OCI-LY3 (cell line): Measurements from ENCODE around the gene FAM53B.

ENCODE experiments used
- H2AFZ ChIP-seq: fragments of 200-600, 300-600 bp; shearing (Covaris generic); 2 replicates; pipeline ENCODE4 v1.6.0; 2014; ENCODE audit warnings: antibody characterized with exemption, low read depth, low read length
- H3K27ac ChIP-seq: fragments of 200-600, 300-600 bp; sonication (generic); 2 replicates; pipeline ENCODE4 v1.5.1; 2014; ENCODE audit warnings: mild to moderate bottlenecking, low read length, moderate library complexity, mixed read lengths
- H3K27me3 ChIP-seq: fragments of 200-600, 300-600 bp; sonication (generic); 2 replicates; pipeline ENCODE4 v1.6.1; 2014; ENCODE audit warnings: low read depth, low read length, mixed read lengths
- H3K36me3 ChIP-seq: fragments of 200-600, 300-600 bp; sonication (generic); replicated peaks from 2 replicates; pipeline ENCODE3; 2014; ENCODE audit warnings: low read depth, low read length, mixed read lengths
- H3K4me1 ChIP-seq: fragments of 300-600, 200-600 bp; sonication (generic); 2 replicates; pipeline ENCODE4 v1.6.1; 2014; ENCODE audit warnings: low read length, mixed read lengths
- H3K4me2 ChIP-seq: fragments of 200-600, 300-600 bp; sonication (generic); 2 replicates; pipeline ENCODE4 v1.6.1; 2014; ENCODE audit warnings: low read length, mixed read lengths
- H3K4me3 ChIP-seq: fragments of 300-600, 200-600 bp; sonication (generic); 2 replicates; pipeline ENCODE4 v1.5.1; 2014; ENCODE audit warnings: antibody characterized with exemption, mild to moderate bottlenecking, low read length, moderate library complexity
- H3K79me2 ChIP-seq: fragments of 300-600, 200-600 bp; shearing (Covaris generic); 2 replicates; pipeline ENCODE4 v1.6.1; 2014; ENCODE audit warnings: mild to moderate bottlenecking, low read length, mixed read lengths
- H3K9ac ChIP-seq: fragments of 300-600, 200-600 bp; shearing (Covaris generic); 2 replicates; pipeline ENCODE4 v1.6.0; 2014; ENCODE audit warnings: mild to moderate bottlenecking, low read length, moderate library complexity
- H3K9me3 ChIP-seq: fragments of 200-600, 300-600 bp; shearing (Covaris generic); 2 replicates; pipeline ENCODE4 v1.6.1; 2014; ENCODE audit warnings: low read length, mixed read lengths; ENCODE audit not compliant: insufficient read depth
- H4K20me1 ChIP-seq: fragments of 200-600, 300-600 bp; sonication (generic); 2 replicates; pipeline ENCODE4 v1.6.1; 2016; ENCODE audit warnings: low read length, mixed read lengths; ENCODE audit not compliant: insufficient read depth
- CTCF ChIP-seq: fragments of 200-600, 300-600 bp; sonication (generic); IDR thresholded peaks from 2 replicates; pipeline ENCODE4 v1.5.1; 2014; ENCODE audit warnings: antibody characterized with exemption, low read length, low read depth
- EZH2phosphoT487 ChIP-seq: fragments of 200-600 bp; shearing (Covaris generic); IDR thresholded peaks from 2 replicates; pipeline ENCODE4 v1.6.1; 2018; ENCODE audit warnings: antibody characterized with exemption, mixed run types, low read depth

Gene FAM53B

GRCh38 chr10:124768791-124769190 is 24.6 kb upstream of the FAM53B start:
- Histone ChIP-seq H3K9me3 (no peaks in the 10 kb centered on the region), H2AFZ (no peak overlapping the region), H3K9ac (no peak overlapping the region), H3K4me2 (no peak overlapping the region), H3K27ac (no peak overlapping the region), H3K36me3 (peaks cover 4% of the 10 kb centered on the region), H3K4me3 (no peak overlapping the region), H3K4me1 (no peaks in the 10 kb centered on the region), H3K79me2 (no peaks in the 10 kb centered on the region), H4K20me1 (no peaks in the 10 kb centered on the region), H3K27me3 (no peaks in the 10 kb centered on the region)
- TF ChIP-seq EZH2phosphoT487 (no peak), CTCF (no peak)

GRCh38 chr10:124765256-124765655 is 21.1 kb upstream of the FAM53B start:
- H3K4me2 ChIP-seq, result no peak overlapping the region
- TF ChIP-seq EZH2phosphoT487 (no peak), CTCF (no peak)
- H3K27me3 ChIP-seq, result no peaks in the 10 kb centered on the region
- no peaks in the 10 kb centered on the region for H4K20me1 ChIP-seq
- H3K4me1 ChIP-seq, result no peaks in the 10 kb centered on the region
- H3K36me3 ChIP-seq, result peaks cover 9% of the 10 kb centered on the region
- H3K79me2 ChIP-seq, result no peaks in the 10 kb centered on the region
- H3K4me3 ChIP-seq, result no peak overlapping the region
- H3K9me3 ChIP-seq, result no peaks in the 10 kb centered on the region
- H3K27ac ChIP-seq, result no peak overlapping the region
- no peak overlapping the region for H2AFZ ChIP-seq
- H3K9ac ChIP-seq, result no peak overlapping the region

DNA sequence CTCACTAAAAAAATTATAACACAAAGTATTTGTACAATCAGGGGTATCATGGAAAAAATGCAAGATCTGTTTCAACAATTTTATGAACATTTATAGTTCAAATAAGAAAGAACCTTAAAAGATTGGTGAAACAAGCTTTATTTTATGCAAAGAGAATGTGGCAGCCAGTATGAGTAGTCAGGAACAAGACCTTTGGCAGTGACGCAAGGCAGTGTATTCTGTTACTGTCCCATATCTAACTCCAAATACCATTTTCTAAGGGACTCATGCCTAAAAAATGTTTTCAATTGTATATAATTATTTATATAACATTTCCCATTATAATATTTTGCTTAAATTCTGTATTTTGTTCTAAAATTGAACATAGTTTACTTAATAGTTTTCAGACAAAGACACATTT is 19.1 kb upstream of the FAM53B start:
- H3K4me3 ChIP-seq, result no peak overlapping the region

GRCh38 chr10:124762281-124762680 is 18.1 kb upstream of the FAM53B start:
- no peaks in the 10 kb centered on the region for H3K4me1 ChIP-seq
- no peaks in the 10 kb centered on the region for H3K27me3 ChIP-seq
- H3K4me3 ChIP-seq, result no peak overlapping the region
- H3K36me3 ChIP-seq, result peaks cover 19% of the 10 kb centered on the region
- no peak overlapping the region for H3K9ac ChIP-seq
- H3K27ac ChIP-seq, result no peak overlapping the region
- no peak overlapping the region for H2AFZ ChIP-seq
- H4K20me1 ChIP-seq, result no peaks in the 10 kb centered on the region
- no peak for TF ChIP-seq CTCF
- TF ChIP-seq EZH2phosphoT487, result no peak
- H3K4me2 ChIP-seq, result no peak overlapping the region
- no peaks in the 10 kb centered on the region for H3K9me3 ChIP-seq
- H3K79me2 ChIP-seq, result no peaks in the 10 kb centered on the region

More for the DNA sequence above, 19.1 kb upstream of the FAM53B start:
- TF ChIP-seq CTCF, result no peak
- TF ChIP-seq EZH2phosphoT487, result no peak
- no peaks in the 10 kb centered on the region for H4K20me1 ChIP-seq
- H3K79me2 ChIP-seq, result no peaks in the 10 kb centered on the region
- H2AFZ ChIP-seq, result no peak overlapping the region
- no peak overlapping the region for H3K27ac ChIP-seq
- H3K9ac ChIP-seq, result no peak overlapping the region
- no peaks in the 10 kb centered on the region for H3K9me3 ChIP-seq
- H3K36me3 ChIP-seq, result peaks cover 15% of the 10 kb centered on the region
- no peaks in the 10 kb centered on the region for H3K4me1 ChIP-seq
- no peak overlapping the region for H3K4me2 ChIP-seq
- no peaks in the 10 kb centered on the region for H3K27me3 ChIP-seq
